HG03039 (cell line): ENCODE data around the gene SLC25A15.
"Not testable (repeated sequence)": the region's sequence is repeated elsewhere in the genome, so short reads cannot be mapped to it uniquely, and the experiment has no call there.

Experiments used
- ATAC-seq: cut with Tn5 transposase; IDR thresholded peaks from one replicate; pipeline ENCODE4 v1.9.1; 2021; ENCODE audit warnings: mild to moderate bottlenecking, moderate library complexity; ENCODE audit not compliant: unreplicated experiment

The SLC25A15 gene

GRCh38 chr13:40812102-40812501, 22.7 kb downstream of the SLC25A15 start:
- ATAC-seq: no peak

- ATAC-seq: no peak
Measured at GRCh38 chr13:40812724-40813445, 23.5 kb downstream of the SLC25A15 start.

GRCh38 chr13:40813667-40814454, 24.4 kb downstream of the SLC25A15 start:
- ATAC-seq: no peak

GRCh38 chr13:40814803-40815202, 25.4 kb downstream of the SLC25A15 start:
- no peak for ATAC-seq

- no peak for ATAC-seq
Measured at GRCh38 chr13:40818926-40819325, 29.5 kb downstream of the SLC25A15 start.

GRCh38 chr13:40819797-40820315, 30.4 kb downstream of the SLC25A15 start:
- ATAC-seq: no peak

- ATAC-seq: not testable (repeated sequence)
Measured at GRCh38 chr13:40839725-40840124, 50.3 kb downstream of the SLC25A15 start.

GRCh38 chr13:40840955-40841354, 51.5 kb downstream of the SLC25A15 start:
- not testable (repeated sequence) for ATAC-seq
